GM19455 (cell line): ENCODE results near the gene CENPA.
"Not testable (repeated sequence)": the region's sequence is repeated elsewhere in the genome, so short reads cannot be mapped to it uniquely, and the experiment has no call there.

Experiments used
- ATAC-seq: cut with Tn5 transposase; IDR thresholded peaks from one replicate; pipeline ENCODE4 v1.9.1; 2021; ENCODE audit not compliant: unreplicated experiment

Gene CENPA

GRCh38 chr2:26759845-26760244 is 26.0 kb upstream of the CENPA start:
- no peak for ATAC-seq

GRCh38 chr2:26760991-26761390 is 24.9 kb upstream of the CENPA start:
- ATAC-seq = not testable (repeated sequence)

- no peak for ATAC-seq
These were observed 22.8 kb upstream of the CENPA start for GRCh38 chr2:26763019-26763418.

- peak; percentile 84 for ATAC-seq
These were observed 21.6 kb upstream of the CENPA start, which contains the start of gene SLC35F6 for GRCh38 chr2:26764078-26764887. Gene SLC35F6, plus strand, starts transcription at chr2:26764284. Its CDS starts 66 bp downstream, at chr2:26764350.

GRCh38 chr2:26764906-26765305 is 20.9 kb upstream of the CENPA start:
- ATAC-seq = no peak

- no peak for ATAC-seq
These were observed 20.2 kb upstream of the CENPA start for GRCh38 chr2:26765475-26766200.

GRCh38 chr2:26767129-26767528 is 18.7 kb upstream of the CENPA start:
- no peak for ATAC-seq

- no peak for ATAC-seq
These were observed 17.9 kb upstream of the CENPA start for GRCh38 chr2:26767894-26768487.

GRCh38 chr2:26768759-26769088 is 17.1 kb upstream of the CENPA start:
- no peak for ATAC-seq

- no peak for ATAC-seq
These were observed 16.6 kb upstream of the CENPA start for GRCh38 chr2:26769089-26769761.

GRCh38 chr2:26770986-26771586 is 14.8 kb upstream of the CENPA start:
- ATAC-seq = no peak

- ATAC-seq = no peak
These were observed 13.5 kb upstream of the CENPA start for GRCh38 chr2:26772064-26773001.

GRCh38 chr2:26776195-26776800 is 9.6 kb upstream of the CENPA start:
- no peak for ATAC-seq

GRCh38 chr2:26778098-26778497 is 7.8 kb upstream of the CENPA start:
- ATAC-seq = no peak

- no peak for ATAC-seq
These were observed 7.3 kb upstream of the CENPA start for GRCh38 chr2:26778507-26778906.

- ATAC-seq = no peak
These were observed 5.6 kb upstream of the CENPA start for GRCh38 chr2:26780203-26780760.

- ATAC-seq = no peak
These were observed 2.8 kb upstream of the CENPA start for GRCh38 chr2:26782876-26783704.

GRCh38 chr2:26784570-26785234 is 1.2 kb upstream of the CENPA start:
- no peak for ATAC-seq
